Lung (tissue), 12 donors: ENCODE results near the gene C20orf144. TPM values are rescaled to one million over a fixed set of nuclear protein-coding genes. Genes with fewer than 3 reads are reported as not detected.

Experiments
- ATAC-seq: fragments of 200-7000 bp; cut with Tn5 transposase; one replicate; pipeline ENCODE4 v1.9.1; 2020; ENCODE audit warnings: moderate number of reproducible peaks; ENCODE audit not compliant: insufficient read depth, low FRiP score
- DNase-seq, 3 donors: peaks; one replicate each; pipeline ENCODE4 v3.0.0-alpha.2; 2013 to 2017
- H3K27ac ChIP-seq, 2 donors: one replicate each; pipeline ENCODE4 v1.5.1; 2013; ENCODE audit warnings: mild to moderate bottlenecking in 2 of 2, moderate library complexity in 2 of 2, control low read depth in 1 of 2, inconsistent platforms in 1 of 2, low read depth in 1 of 2, low read length in 1 of 2
- H3K27me3 ChIP-seq, 3 donors: one replicate each; pipeline ENCODE4 v1.5.1; 2013; ENCODE audit warnings: low read length in 2 of 3; ENCODE audit not compliant: control insufficient read depth in 3 of 3, insufficient read depth in 3 of 3
- H3K36me3 ChIP-seq, 4 donors: one replicate each; pipeline ENCODE4 v1.5.1; 2013; ENCODE audit warnings: low read length in 4 of 4, mild to moderate bottlenecking in 1 of 4, moderate library complexity in 1 of 4; ENCODE audit not compliant: control insufficient read depth in 4 of 4, insufficient read depth in 4 of 4
- H3K4me1 ChIP-seq, 5 donors: one replicate each; pipeline ENCODE4 v1.5.1; 2013; ENCODE audit warnings: low read length in 5 of 5, mild to moderate bottlenecking in 2 of 5, moderate library complexity in 1 of 5; ENCODE audit not compliant: control insufficient read depth in 5 of 5, insufficient read depth in 5 of 5
- H3K4me3 ChIP-seq: one replicate; pipeline ENCODE4 v1.5.1; 2013; ENCODE audit warnings: mild to moderate bottlenecking, control low read depth, moderate library complexity
- H3K9ac ChIP-seq, 2 donors: one replicate each; pipeline ENCODE4 v1.5.1; 2013; ENCODE audit warnings: low read length in 2 of 2, control low read depth in 1 of 2; ENCODE audit not compliant: insufficient read depth in 1 of 2
- H3K9me3 ChIP-seq, 4 donors: one replicate each; pipeline ENCODE4 v1.5.1; 2013; ENCODE audit warnings: low read length in 3 of 4, mild to moderate bottlenecking in 1 of 4, moderate library complexity in 1 of 4; ENCODE audit not compliant: control insufficient read depth in 4 of 4, insufficient read depth in 3 of 4
- CTCF ChIP-seq: IDR thresholded peaks from 2 replicates; pipeline ENCODE4 v1.5.1; 2012; ENCODE audit warnings: mild to moderate bottlenecking; ENCODE audit errors: control extremely low read depth, extremely low read depth
- WGBS, 2 donors: extraction: QIAGEN DNeasy Blood & Tissue Kit; methylation state at CpG; one replicate each; pipeline ENCODE4 v1.1.7; 2013; 5-methylcytosine and 5-hydroxymethylcytosine counted together
- polyA plus RNA-seq, 2 donors: library from polyadenylated mRNA; stranded (reverse); fragments of 200-250 nt; gene quantifications; one replicate each; pipeline ENCODE4 v1.2.1, GENCODE V29; 2013
- total RNA-seq, 2 donors: library from RNA; depleted of rRNA in 1 of 2; stranded (reverse); fragments of >200 nt in 1 of 2; gene quantifications; one replicate each; pipeline ENCODE4 v1.2.1, GENCODE V29; 2014 to 2021
- donor health status: control.
- donor health status: control.
- donor health status: Bipolar disorder and iron deficiency.
- donor health status: healthy.
- donor health status: DM: yes; HTN: yes; CAD: no.

Gene C20orf144
- total and polyA plus RNA-seq, 4 donors: 0.05 to 0.31 (median 0.08) TPM; not detected in 1

DNA sequence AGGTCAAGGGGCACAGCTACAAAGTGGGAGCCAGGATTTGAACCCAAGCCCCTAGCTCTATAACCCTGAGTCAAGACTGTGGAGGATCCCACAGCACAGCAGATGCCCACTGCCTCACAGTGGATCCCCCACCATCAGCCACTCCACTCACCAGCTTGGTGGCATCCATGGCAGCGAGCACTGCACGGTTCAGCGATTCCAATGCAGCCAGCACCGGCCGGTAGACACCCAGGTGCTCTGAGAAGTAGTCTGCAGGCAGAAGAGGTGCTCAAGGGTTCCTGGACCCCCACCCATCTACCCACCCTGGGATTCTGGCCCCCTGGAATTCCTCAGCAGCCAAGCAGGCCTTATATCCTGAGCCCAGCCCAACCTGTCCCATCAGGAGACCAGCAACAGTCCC, 7.1 kb downstream of the C20orf144 start:
- Histone ChIP-seq H3K9ac (no peak overlapping the region), H3K36me3 (peaks cover 0 to 6% (median 4%) of the 10 kb centered on the region in 4 donors), H3K9me3 (no peaks in the 10 kb centered on the region), H3K27me3 (no peaks in the 10 kb centered on the region), H3K4me1 (peaks cover 0 to 45% (median 14%) of the 10 kb centered on the region in 5 donors), H3K27ac (no peak overlapping the region), H3K4me3 (no peak overlapping the region)
- no peak for TF ChIP-seq CTCF
- ATAC-seq (no peak), DNase-seq (no peak)
- 97 to 98% methylated on average over 5 of the region's 5 CpGs for WGBS, 2 donors

DNA sequence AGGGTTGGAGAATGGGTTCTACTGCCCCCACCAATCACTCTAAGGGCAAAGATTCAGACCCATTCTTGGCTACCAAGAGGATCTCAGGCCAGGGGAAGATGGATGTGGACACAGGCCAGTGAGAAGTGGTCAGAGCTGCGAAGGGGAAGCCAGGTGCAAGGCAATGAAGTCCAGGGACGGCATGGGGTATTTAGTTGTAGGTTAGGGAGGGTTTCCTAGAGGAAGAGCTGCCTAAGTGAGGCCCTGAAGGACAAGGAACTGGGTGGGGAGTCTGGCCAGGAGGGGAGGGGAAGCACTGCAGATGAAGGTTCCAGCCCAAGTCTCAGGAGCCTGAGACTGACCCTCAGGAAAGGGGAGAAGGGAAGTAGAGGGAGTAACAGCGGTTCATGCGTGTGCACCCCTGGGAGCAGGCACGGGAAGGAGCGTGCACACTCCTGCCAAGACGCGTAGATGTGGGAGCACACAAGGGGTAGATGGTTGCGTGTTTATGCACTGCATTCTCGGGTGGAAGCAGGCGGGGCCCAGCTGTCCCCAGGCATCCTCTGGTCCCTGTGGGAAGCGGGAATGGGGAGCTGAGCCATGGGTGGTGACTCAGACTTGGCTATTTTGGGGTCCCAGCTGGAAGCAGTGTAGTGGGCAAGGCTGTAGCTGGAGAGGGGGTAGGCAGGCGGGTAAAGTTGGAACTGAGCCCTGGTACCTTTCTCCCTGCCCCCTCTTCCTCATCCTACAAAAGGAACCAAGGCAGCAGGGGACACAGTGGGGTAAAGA, 7.9 kb downstream of the C20orf144 start:
- no peak for ATAC-seq
- Histone ChIP-seq H3K9ac (no peak overlapping the region), H3K27me3 (no peaks in the 10 kb centered on the region), H3K9me3 (no peaks in the 10 kb centered on the region), H3K36me3 (peaks cover 0 to 6% (median 4%) of the 10 kb centered on the region in 4 donors), H3K4me1 (peaks cover 0 to 48% (median 21%) of the 10 kb centered on the region in 5 donors), H3K4me3 (no peak overlapping the region), H3K27ac (no peak overlapping the region)
- 86 to 88% methylated on average over 13 of the region's 13 CpGs for WGBS, 2 donors
- TF ChIP-seq CTCF: no peak
- DNase-seq: no peak

DNA sequence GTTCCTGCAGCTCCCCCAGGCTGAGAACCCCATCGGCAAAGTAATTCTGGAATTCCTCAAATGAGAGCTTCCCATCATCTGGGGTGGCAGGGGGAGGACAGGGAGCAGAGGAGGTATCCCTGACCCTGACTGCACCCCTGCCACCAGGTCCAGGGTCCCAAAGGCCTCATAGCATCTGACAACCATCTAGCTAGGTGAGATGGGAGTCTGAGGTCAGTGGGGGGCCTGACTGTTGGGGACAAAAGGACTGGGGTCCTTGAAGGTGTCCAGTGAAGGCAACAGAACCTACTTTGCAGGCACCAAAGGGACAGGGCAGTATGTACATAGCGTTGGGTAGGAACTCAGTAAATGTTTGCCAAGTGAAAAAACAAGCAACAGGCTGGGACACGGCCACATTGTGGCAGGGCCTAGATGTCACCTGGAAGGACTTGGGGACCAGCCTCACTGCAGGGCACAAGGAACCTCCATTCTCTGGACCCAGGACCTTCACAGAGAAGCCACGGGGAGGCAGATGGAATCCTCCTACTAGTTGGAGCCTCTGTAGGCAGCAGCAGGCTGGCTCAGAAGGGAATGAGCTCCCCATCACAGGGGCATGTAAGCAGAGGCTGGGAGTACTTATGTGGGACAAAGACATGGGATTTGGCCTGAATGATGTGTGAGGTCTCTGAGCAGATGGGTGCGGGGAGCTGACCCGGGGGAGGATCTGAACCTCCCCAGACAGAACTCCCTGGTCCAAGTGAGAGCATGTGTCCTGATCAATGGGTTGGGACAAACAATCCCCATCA, 8.8 kb downstream of the C20orf144 start:
- Histone ChIP-seq H3K9me3 (no peaks in the 10 kb centered on the region), H3K4me1 (peaks cover 0 to 56% (median 23%) of the 10 kb centered on the region in 5 donors), H3K36me3 (peaks cover 0 to 6% (median 4%) of the 10 kb centered on the region in 4 donors), H3K9ac (no peak overlapping the region), H3K27me3 (no peaks in the 10 kb centered on the region), H3K4me3 (no peak overlapping the region), H3K27ac (no peak overlapping the region)
- ATAC-seq (no peak), DNase-seq (no peak)
- no peak for TF ChIP-seq CTCF
- 86 to 95% methylated on average over 6 of the region's 6 CpGs for WGBS, 2 donors
